IPS DF 4.7 (cell line): ENCODE results near the gene CANX.

Experiments used
- DNase-seq: peaks from one replicate; pipeline ENCODE4 v3.0.0-alpha.2; 2013; ENCODE audit warnings: low spot score; ENCODE audit errors: extremely low read depth

Gene CANX

GRCh38 chr5:179777456-179777855 lies 78.7 kb downstream of the CANX start:
- DNase-seq: no peak

GRCh38 chr5:179777909-179778308 lies 79.1 kb downstream of the CANX start:
- no peak for DNase-seq

GRCh38 chr5:179778591-179778990 lies 79.8 kb downstream of the CANX start:
- DNase-seq: no peak

DNA sequence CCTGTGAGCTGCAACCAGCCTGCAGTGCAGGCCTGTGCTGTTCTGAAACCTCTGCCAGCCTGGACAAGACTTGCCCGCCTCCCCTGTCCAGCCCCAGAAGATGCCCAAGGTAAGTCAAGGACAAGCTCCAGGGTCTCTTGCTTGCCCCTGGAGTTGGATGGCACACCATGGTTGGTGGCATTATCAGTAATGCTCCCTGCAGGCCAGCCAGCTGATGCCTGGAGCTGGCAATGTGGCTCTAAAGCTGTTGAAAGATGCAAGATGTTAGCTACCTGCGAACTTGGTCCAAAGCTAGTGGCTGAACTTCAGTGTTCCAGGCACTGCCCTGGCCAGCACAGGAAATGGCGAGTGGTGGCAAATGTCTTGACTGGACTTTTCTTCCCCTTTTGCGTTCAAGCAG lies 81.1 kb downstream of the CANX start:
- DNase-seq: no peak

GRCh38 chr5:179780362-179780761 lies 81.6 kb downstream of the CANX start:
- no peak for DNase-seq
